ENCODE data around the gene CSPG5. TPM values are rescaled to one million over a fixed set of nuclear protein-coding genes. Genes with fewer than 3 reads are reported as not detected.

CSPG5 gene
- total RNA-seq, 1 experiment from 2014 or later = 7.4 TPM

DNA sequence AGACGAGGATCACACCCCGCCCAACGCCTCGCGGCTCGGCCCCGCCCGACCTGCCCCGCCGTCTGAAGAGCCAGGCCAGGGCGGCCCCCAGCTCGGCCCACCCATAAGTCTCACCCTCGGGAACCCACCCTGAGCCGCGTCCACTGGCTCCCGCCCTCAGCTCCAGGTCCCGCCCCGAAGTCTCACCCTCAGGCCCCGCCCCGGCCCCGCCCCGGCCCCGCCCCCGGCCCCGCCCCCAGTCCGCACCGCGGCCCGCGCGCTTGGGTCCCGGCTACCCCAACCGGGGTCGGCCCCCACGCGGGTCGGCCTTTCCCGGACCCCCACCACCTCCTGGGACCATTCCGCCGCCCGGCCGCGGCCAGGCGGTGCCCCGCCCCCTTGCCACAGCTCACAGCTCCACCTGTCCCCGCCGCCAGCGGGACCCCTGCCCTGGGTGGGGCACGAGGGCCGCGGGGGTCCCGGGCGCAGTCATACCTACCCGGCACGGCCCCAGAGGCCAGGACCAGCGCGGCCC, 489 bp downstream of the CSPG5 start:
- no TSS peak for BruUV-seq (replicated peaks)

DNA sequence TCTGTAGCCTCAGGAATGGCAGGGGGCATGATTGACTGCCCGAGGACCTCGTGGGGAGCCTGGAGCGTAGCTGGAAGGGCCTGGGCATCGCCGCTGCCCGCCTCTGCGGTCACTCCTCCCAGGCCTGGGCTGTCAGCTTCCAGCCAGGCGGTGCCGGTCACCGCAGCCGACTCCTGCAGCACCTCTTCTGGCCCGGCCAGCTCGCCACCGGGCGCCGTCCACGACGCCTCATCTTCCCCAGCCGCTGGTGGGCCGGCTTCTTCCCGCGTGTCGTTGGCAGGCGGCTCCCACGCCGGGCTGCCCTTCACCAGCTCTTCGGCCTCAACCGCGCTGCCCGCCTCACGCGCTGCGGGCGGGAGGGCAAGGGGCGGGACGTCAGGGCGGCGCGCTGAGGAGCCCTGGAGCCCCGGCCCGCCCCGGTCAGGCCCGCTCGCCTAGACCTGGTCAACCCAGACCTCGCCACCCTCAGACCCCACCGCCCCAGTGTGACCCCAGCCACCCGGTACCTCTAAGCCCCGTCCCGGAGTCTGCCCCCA, 1.0 kb downstream of the CSPG5 start:
- no peak overlapping the region for H3K27ac Mint-ChIP-seq (ENCODE audit: unreplicated experiment)
- CTCF ChIA-PET = interaction anchor here (0.5 to 1.4 kb wide), 3 partner anchors 48 to 216 kb away, joined by 3 to 4 read pairs (median 3); no protein-coding TSS in a partner anchor
- peaks cover 13% of the 10 kb centered on the region for H3K27me3 Mint-ChIP-seq (ENCODE audit: unreplicated experiment)
- intact Hi-C loops (cut with micrococcal nuclease; ENCODE audit: unreplicated experiment) = no loop called here
- no peaks in the 10 kb centered on the region for H3K9me3 Mint-ChIP-seq (ENCODE audit: low read depth, unreplicated experiment)
- BruUV-seq (replicated peaks) = no TSS peak
- H3K4me1 Mint-ChIP-seq (ENCODE audit: low read depth, unreplicated experiment) = no peaks in the 10 kb centered on the region
- H3K4me3 Mint-ChIP-seq (ENCODE audit: low read depth, unreplicated experiment) = peak overlapping the region; percentile 51
- H3K36me3 Mint-ChIP-seq (ENCODE audit: insufficient read depth, unreplicated experiment) = no peaks in the 10 kb centered on the region
- TF ChIP-seq, protein P1, sequence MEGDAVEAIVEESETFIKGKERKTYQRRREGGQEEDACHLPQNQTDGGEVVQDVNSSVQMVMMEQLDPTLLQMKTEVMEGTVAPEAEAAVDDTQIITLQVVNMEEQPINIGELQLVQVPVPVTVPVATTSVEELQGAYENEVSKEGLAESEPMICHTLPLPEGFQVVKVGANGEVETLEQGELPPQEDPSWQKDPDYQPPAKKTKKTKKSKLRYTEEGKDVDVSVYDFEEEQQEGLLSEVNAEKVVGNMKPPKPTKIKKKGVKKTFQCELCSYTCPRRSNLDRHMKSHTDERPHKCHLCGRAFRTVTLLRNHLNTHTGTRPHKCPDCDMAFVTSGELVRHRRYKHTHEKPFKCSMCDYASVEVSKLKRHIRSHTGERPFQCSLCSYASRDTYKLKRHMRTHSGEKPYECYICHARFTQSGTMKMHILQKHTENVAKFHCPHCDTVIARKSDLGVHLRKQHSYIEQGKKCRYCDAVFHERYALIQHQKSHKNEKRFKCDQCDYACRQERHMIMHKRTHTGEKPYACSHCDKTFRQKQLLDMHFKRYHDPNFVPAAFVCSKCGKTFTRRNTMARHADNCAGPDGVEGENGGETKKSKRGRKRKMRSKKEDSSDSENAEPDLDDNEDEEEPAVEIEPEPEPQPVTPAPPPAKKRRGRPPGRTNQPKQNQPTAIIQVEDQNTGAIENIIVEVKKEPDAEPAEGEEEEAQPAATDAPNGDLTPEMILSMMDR (IDR thresholded peaks at IDR 0.05; ENCODE audit: unreplicated experiment) = no peak
- DNase-seq = no peak

More for the DNA sequence above, 489 bp downstream of the CSPG5 start:
- Mint-ChIP-seq H3K4me1 (ENCODE audit: low read depth, unreplicated experiment) (no peaks in the 10 kb centered on the region), H3K27ac (ENCODE audit: unreplicated experiment) (no peak overlapping the region), H3K27me3 (ENCODE audit: unreplicated experiment) (peaks cover 13% of the 10 kb centered on the region), H3K36me3 (ENCODE audit: insufficient read depth, unreplicated experiment) (no peaks in the 10 kb centered on the region), H3K9me3 (ENCODE audit: low read depth, unreplicated experiment) (no peaks in the 10 kb centered on the region), H3K4me3 (ENCODE audit: low read depth, unreplicated experiment) (peak overlapping the region; percentile 51)
- CTCF ChIA-PET = interaction anchor here (0.5 to 1.4 kb wide), 2 partner anchors 56 to 215 kb away, joined by 3 to 4 read pairs; no protein-coding TSS in a partner anchor
- TF ChIP-seq, protein P1 (IDR thresholded peaks at IDR 0.05; ENCODE audit: unreplicated experiment) = no peak
- intact Hi-C loops (cut with micrococcal nuclease; ENCODE audit: unreplicated experiment) = no loop called here
- peak; percentile 26 for DNase-seq

DNA sequence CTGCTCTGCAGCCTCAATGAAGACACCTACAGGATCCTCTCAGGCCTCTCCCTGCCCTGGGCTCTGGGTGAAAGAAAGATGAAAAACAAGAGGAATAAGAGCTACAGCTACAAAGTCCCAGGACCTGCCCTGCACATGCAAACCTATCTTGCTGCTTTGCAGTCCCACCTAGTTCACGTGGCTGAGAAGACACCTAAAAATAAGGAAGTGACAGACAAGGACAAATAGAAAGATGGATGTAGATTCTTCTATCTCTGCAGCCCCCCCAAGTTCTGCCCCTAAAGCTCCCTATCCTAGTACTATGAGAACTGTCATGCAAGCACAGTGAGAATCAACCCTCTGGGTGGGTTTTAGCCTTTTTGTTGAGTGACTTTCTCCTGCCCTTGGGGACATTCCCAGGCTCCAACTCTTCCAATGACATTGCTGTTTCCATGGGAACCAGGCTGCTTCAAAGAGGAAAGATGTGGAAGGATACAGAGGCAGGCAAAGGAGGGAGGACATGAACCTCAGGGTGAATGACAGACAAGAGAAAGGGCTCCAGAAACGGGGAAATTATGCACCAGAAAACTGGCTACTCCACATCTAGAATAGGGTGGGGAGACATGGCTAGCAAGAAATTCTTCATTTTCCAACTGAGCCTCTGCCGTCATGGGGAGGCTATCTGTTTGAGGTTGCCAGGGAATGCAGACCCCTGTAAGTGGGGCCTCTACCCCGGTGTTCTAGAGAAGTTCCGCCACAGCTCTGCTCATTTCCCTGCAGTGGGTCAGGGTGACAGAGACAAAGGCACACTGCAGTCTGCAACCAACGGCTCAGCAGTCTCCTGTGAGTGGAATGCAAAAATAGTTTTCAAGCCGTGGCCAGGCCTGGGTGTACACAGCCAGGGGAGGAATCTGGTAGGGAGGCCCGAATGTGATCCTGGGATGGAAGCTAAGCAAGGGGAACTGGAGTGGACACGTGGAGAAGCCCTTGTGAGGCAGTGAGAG, 5.2 kb downstream of the CSPG5 start:
- Mint-ChIP-seq H3K4me1 (ENCODE audit: low read depth, unreplicated experiment) (no peaks in the 10 kb centered on the region), H3K4me3 (ENCODE audit: low read depth, unreplicated experiment) (no peak overlapping the region), H3K27ac (ENCODE audit: unreplicated experiment) (no peak overlapping the region), H3K27me3 (ENCODE audit: unreplicated experiment) (no peaks in the 10 kb centered on the region), H3K9me3 (ENCODE audit: low read depth, unreplicated experiment) (no peaks in the 10 kb centered on the region), H3K36me3 (ENCODE audit: insufficient read depth, unreplicated experiment) (no peaks in the 10 kb centered on the region)
- intact Hi-C loops (cut with micrococcal nuclease; ENCODE audit: unreplicated experiment) = no loop called here
- BruUV-seq (replicated peaks) = no TSS peak
- CTCF ChIA-PET = no interaction called here
- TF ChIP-seq, protein P1 (IDR thresholded peaks at IDR 0.05; ENCODE audit: unreplicated experiment) = no peak
- no peak for DNase-seq

DNA sequence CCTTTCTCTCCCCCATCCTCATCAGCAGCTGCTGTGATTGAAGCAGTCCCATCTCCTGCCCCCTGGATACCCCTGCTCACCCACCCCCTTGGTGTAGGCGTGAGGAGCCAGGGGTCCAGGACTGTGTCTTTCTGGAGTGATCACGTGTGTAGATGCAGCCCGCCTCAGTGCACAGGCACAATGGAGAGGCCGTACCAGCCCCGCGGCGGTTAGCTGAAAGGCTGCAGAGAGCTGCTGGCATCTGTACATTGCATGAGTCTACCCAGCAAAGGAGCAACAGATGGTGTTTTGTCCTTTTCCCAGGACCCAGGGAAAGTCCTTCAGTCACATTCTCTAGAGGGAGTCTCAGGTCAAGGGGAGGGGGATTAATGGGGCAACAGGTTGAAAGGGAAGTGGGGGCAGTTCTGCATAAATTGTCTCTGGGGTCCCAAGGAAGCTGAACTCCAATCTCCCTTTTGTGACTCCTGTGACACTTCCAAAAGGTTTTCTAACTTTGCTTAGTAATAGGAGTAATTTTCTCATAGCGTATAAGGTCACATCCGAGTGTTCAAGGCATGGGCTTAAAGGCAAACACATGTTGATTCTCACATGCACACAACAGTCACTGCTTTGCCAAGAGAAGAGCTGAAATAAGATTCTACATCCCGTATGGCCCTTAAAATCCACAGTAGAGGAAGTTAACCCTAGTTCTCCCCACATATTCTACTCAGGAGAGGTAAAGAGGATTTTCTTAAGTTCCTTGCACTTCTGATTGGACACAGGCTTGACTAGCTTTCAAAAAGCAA, 7.1 kb downstream of the CSPG5 start:
- CTCF ChIA-PET = no interaction called here
- no peak for DNase-seq
- intact Hi-C loops (cut with micrococcal nuclease; ENCODE audit: unreplicated experiment) = no loop called here
- TF ChIP-seq, protein P1 (IDR thresholded peaks at IDR 0.05; ENCODE audit: unreplicated experiment) = no peak
- Mint-ChIP-seq H3K27ac (ENCODE audit: unreplicated experiment) (no peak overlapping the region), H3K27me3 (ENCODE audit: unreplicated experiment) (no peaks in the 10 kb centered on the region), H3K4me1 (ENCODE audit: low read depth, unreplicated experiment) (no peaks in the 10 kb centered on the region), H3K9me3 (ENCODE audit: low read depth, unreplicated experiment) (no peaks in the 10 kb centered on the region), H3K4me3 (ENCODE audit: low read depth, unreplicated experiment) (no peak overlapping the region), H3K36me3 (ENCODE audit: insufficient read depth, unreplicated experiment) (no peaks in the 10 kb centered on the region)
- no TSS peak for BruUV-seq (replicated peaks)

Data from Calu3 (cell line).